Transverse colon (tissue), 4 donors: ENCODE data around the gene PTH2.

Source experiments
- CTCF ChIP-seq, 5 experiments: fragments of 200-600 bp in 3 of 5; fragments of 450-650 bp in 2 of 5; sonication (generic) in 3 of 5; IDR thresholded peaks; 1 replicate in 2 of 5; 2 replicates in 3 of 5; pipeline ENCODE4 v1.5.1; 2016 to 2017; ENCODE audit warnings: antibody characterized with exemption in 5 of 5, inconsistent platforms in 3 of 5, mild to moderate bottlenecking in 2 of 5, moderate library complexity in 1 of 5
- POLR2A ChIP-seq: fragments of 450-650 bp; IDR thresholded peaks from one replicate; pipeline ENCODE4 v1.6.1; 2016; ENCODE audit warnings: antibody characterized with exemption, mild to moderate bottlenecking, moderate library complexity
- POLR2AphosphoS5 ChIP-seq, 3 donors: sonication (generic); formaldehyde crosslinking; IDR thresholded peaks; one replicate each; pipeline ENCODE4 v1.6.1; 2016; ENCODE audit warnings: antibody characterized with exemption in 3 of 3

- TF ChIP-seq CTCF (IDR thresholded peaks at IDR 0.05) (no peak), POLR2A (no peak), POLR2AphosphoS5 (IDR thresholded peaks at IDR 0.05) (no peak)
Observed at GRCh38 chr19:49378512-49378911, 44.7 kb downstream of the PTH2 start.
